ENCODE data around the gene CD99L2.

CD99L2 gene

GRCh38 chrX:150913511-150913910 lies 15.0 kb upstream of the CD99L2 start:
- H3K27ac ChIP-seq: no peak overlapping the region
- DNase-seq (ENCODE audit: low spot score): no peak
- POLR2A ChIA-PET (ENCODE audit: low non-redundant PET): no interaction called here
- CTCF ChIA-PET: no interaction called here
- TF ChIP-seq, protein P1, sequence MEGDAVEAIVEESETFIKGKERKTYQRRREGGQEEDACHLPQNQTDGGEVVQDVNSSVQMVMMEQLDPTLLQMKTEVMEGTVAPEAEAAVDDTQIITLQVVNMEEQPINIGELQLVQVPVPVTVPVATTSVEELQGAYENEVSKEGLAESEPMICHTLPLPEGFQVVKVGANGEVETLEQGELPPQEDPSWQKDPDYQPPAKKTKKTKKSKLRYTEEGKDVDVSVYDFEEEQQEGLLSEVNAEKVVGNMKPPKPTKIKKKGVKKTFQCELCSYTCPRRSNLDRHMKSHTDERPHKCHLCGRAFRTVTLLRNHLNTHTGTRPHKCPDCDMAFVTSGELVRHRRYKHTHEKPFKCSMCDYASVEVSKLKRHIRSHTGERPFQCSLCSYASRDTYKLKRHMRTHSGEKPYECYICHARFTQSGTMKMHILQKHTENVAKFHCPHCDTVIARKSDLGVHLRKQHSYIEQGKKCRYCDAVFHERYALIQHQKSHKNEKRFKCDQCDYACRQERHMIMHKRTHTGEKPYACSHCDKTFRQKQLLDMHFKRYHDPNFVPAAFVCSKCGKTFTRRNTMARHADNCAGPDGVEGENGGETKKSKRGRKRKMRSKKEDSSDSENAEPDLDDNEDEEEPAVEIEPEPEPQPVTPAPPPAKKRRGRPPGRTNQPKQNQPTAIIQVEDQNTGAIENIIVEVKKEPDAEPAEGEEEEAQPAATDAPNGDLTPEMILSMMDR (conservative IDR thresholded peaks at IDR 0.05; ENCODE audit: low read depth): no peak

GRCh38 chrX:150907474-150907873 lies 9.0 kb upstream of the CD99L2 start:
- ChIA-PET POLR2A (ENCODE audit: low non-redundant PET) (no interaction called here), CTCF (no interaction called here)
- no peak overlapping the region for H3K27ac ChIP-seq
- TF ChIP-seq, protein P1 (conservative IDR thresholded peaks at IDR 0.05; ENCODE audit: low read depth): no peak
- DNase-seq (ENCODE audit: low spot score): no peak

DNA sequence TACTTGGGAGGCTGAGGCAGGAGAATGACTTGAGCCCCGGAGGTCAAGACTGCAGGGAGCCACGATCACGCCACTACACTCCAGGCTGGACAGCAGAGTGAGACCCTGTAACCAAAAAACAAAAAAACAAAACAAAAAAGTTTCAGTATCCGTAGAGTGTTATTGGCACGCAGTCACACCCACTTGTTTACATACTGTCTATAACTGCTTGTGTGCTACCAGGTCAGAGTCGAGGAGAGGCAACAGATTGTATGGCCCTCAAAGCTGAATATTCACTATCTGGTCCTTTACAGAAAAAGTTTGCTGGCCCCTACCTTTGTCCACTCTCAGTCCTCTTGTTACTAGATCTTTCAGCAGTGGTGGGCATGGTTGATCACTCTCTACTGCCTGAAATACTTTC lies 8.2 kb upstream of the CD99L2 start:
- POLR2A ChIA-PET (ENCODE audit: low non-redundant PET): no interaction called here
- no peak for DNase-seq (ENCODE audit: low spot score)
- no peak overlapping the region for H3K27ac ChIP-seq
- CTCF ChIA-PET: no interaction called here
- TF ChIP-seq, protein P1 (conservative IDR thresholded peaks at IDR 0.05; ENCODE audit: low read depth): no peak

- TF ChIP-seq, protein P1 (conservative IDR thresholded peaks at IDR 0.05; ENCODE audit: low read depth): no peak
- ChIA-PET POLR2A (ENCODE audit: low non-redundant PET) (no interaction called here), CTCF (no interaction called here)
- DNase-seq (ENCODE audit: low spot score): no peak
- no peak overlapping the region for H3K27ac ChIP-seq
These were observed 6.8 kb upstream of the CD99L2 start for GRCh38 chrX:150905293-150905692.

GRCh38 chrX:150903110-150903508 lies 4.6 kb upstream of the CD99L2 start:
- ChIA-PET POLR2A (ENCODE audit: low non-redundant PET) (no interaction called here), CTCF (no interaction called here)
- no peak for DNase-seq (ENCODE audit: low spot score)
- TF ChIP-seq, protein P1 (conservative IDR thresholded peaks at IDR 0.05; ENCODE audit: low read depth): no peak
- H3K27ac ChIP-seq: no peak overlapping the region

DNA sequence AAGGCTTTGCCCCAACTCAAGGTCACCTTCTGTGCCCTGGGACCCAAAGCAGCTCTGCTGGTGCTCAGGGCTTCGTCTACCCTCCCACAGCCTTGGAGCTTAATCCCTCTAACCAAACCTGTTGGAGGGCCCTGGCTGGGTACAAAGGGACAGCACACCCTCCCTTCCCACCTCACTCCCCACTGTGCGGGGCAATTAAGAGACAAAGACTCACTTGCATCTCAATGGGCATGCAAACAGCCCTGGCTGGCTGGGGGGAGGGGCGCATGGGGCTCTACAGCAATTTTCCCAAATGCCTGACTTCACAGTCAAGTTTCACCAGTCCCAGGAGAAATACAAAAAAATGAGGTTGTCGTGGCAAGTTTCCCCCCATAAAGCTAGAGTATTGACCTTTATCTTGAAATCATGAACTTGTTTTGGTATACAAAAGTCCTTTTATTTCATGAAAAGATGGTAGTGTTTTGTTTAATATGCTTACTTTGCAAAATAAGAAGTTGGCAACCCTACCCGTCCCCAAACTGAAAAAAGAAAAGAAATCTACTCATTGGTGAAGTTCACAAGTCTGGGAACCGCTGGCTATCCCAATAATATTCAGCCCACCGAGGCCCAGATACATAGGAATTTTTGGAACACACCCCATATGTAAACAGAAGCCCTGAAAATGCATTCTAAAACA lies 4.1 kb upstream of the CD99L2 start:
- DNase-seq (ENCODE audit: low spot score): no peak
- TF ChIP-seq, protein P1 (conservative IDR thresholded peaks at IDR 0.05; ENCODE audit: low read depth): no peak
- no peak overlapping the region for H3K27ac ChIP-seq
- CTCF ChIA-PET: no interaction called here
- POLR2A ChIA-PET (ENCODE audit: low non-redundant PET): interaction anchor here (0.8 kb wide), 1 partner anchor 66 kb away, joined by 3 read pairs; no protein-coding TSS in a partner anchor

Data from RWPE1 (cell line).